Measurements from ENCODE around the gene CCNI2.
"Not testable (repeated sequence)": the region's sequence is repeated elsewhere in the genome, so short reads cannot be mapped to it uniquely, and the experiment has no call there.

The CCNI2 gene

GRCh38 chr5:132785365-132785764 lies 38.1 kb downstream of the CCNI2 start:
- DNase-seq = no peak

DNA sequence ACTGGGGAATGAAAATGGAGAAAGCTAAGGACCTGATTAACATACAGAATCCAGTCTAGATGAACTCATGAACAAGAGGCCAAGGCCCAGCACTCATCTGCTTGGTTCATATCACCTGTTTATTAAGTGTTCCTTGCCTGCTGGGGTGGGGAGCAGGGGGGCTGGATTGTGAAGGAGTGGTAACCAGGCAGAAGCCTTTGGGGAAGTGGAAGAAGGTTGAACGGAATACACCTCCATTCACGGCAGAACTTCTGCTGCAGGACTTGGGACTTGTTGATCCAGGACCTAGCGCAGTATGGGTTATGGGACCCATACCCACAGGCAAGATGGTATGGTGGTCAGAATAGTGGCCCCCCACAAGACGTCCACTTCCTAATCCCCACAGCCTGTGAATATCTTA lies 38.6 kb downstream of the CCNI2 start:
- no peak for DNase-seq

DNA sequence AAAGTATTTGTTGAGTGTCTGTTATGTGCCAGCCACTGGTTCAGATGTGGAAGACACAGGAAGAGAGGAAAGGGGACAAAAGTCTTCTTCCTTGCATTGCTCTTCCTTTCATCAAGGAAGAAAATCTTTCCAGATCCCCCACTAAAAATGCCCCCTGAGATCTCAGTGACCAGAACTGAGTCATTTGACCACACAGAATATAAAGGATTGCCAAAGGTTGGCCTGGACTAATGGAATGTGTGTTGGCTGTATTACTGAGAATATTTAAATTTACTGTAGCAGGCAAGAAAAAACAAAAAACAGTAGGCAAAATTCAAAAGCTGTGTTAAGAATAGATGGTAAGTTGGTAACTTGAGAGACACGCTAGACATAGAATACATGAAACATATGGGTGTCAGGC lies 39.9 kb downstream of the CCNI2 start:
- peak; percentile 62 for DNase-seq

GRCh38 chr5:132788508-132788907 lies 41.3 kb downstream of the CCNI2 start:
- no peak for DNase-seq

GRCh38 chr5:132788990-132789886 lies 42.0 kb downstream of the CCNI2 start:
- no peak for DNase-seq

DNA sequence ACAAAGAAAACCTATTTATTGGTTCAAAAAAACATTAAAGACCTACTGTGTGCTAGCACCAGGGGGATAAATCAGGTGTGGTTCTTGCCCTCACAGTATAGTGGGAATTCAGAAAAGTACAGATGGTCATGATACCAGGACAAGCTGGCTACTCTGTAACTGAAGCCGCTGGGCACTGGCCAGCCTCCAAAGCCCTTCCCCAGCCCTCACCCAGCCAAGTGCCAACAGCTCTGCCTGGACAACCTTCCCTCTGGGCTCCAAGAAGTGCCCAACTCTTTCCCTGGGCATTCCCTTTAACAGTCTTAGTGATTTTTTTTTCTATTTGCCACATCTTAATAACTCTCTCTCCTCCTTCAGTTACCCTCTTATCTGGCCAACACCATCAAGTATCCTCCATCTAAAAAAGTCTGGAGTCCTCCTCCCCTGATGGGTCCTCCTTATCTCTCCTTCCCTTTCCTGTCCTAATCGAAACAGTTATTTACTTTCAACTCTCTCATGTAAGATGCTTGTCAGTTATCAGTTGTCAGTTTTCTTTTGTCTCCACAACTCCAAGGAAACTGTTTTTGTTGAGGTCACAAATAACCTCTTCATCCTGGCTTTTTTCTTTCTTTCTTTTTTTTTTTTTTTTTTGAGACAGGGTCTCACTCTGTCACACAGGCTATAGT lies 43.1 kb downstream of the CCNI2 start:
- DNase-seq = no peak

- DNase-seq = no peak
Measured at GRCh38 chr5:132791026-132791425, 43.8 kb downstream of the CCNI2 start.

- no peak for DNase-seq
Measured at GRCh38 chr5:132797651-132798050, 50.4 kb downstream of the CCNI2 start.

- no peak for DNase-seq
Measured at GRCh38 chr5:132799392-132799791, 52.2 kb downstream of the CCNI2 start.

DNA sequence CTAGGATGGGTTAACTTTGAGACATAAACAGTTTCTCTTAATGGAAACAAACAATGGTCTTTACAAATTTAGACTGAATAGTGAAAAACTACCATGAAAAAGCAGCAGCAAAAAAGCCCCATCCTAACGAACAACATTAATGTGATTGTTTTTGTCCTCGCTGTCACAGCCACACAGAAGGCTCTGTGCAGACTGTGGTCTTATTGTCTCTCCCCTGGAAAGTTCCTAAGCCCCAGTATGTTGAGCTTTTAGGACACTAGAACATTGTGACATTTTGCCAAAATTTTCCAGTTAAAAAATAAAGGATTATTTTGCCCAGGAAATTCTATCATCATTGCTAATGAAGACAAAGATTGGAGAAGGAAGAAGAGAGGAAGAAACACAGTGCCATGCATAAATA lies 53.3 kb downstream of the CCNI2 start:
- no peak for DNase-seq

GRCh38 chr5:132802044-132802684 lies 54.9 kb downstream of the CCNI2 start:
- DNase-seq = no peak

DNA sequence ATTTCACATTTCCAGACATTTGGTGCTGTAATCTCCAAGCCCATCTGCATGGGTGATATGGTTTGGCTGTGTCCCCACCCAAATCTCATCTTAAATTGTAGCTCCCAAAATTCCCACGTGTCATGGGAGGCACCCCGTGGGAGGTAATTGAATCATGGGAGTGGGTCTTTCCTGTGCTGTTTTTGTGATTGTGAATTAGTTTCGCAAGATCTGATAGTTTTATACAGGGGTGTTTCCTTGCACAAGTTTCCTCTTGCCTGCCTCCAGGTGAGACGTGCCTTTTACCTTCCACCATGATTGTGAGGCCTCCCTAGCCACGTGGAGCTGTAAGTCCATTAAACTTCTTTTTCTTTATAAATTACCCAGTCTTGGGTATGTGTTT lies 55.5 kb downstream of the CCNI2 start:
- not testable (repeated sequence) for DNase-seq

All from EL (cell line).